Putamen (tissue), 1 donor: ENCODE data around the gene SYNGR2.

ENCODE experiments used
- DNase-seq: peaks from one replicate; pipeline ENCODE4 v3.0.0-alpha.2; 2016; ENCODE audit warnings: low spot score

SYNGR2 gene

DNA sequence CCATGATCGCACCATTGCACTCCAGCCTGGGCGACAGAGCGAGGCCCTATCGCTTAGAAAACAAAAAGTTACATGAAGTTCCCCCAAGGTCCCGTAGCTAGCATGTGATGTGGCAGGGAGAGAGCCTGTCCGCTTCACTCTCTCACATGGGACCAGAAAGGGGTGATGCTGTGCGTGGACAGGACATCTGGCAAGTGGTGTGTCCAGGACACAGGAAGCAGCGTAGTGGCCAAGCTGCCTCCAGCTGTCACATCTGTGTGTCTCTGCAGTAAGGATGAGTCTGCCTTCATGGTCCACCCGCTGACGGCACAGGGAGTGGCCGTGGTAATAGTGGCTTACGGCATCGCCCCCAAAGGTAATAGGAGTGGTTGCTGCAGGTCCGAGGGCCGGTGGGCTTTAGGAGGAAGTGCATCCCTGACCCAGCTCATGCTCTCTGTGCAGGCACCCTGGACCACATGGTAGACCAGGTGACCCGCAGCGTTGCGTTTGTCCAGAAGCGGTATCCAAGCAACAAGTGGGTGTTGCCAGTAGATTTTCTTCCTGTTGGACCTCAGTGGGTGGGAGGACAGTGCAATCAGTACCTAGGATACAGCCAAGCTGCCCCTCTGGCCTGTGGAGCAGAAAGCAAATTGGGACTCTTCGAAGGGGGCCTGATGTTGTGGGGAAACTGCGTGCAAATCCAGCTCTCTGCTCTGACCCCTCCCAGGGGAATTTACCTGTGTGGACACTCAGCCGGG is 36.2 kb downstream of the SYNGR2 start:
- DNase-seq, result no peak

- DNase-seq, result no peak
These were observed 36.9 kb downstream of the SYNGR2 start for GRCh38 chr17:78205124-78205775.

DNA sequence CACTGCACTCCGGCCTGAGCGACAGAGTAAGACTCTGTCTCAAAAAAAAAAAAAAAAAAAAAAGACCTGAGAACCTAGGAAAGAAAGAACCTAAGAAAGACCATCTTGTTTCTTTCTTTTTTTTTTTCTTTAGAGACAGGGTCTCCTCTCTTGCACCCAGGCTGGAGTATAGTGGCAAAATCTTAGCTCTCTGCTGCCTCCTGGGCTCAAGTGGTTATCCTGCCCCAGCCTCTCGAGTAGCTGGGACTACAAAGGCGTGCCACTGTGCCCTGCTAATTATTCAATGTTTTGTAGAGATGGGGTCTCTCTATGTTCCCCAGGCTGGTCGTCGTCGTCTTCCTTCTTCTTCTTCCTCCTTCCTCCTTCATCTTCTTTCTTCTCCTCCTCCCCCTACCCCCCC is 37.9 kb downstream of the SYNGR2 start:
- DNase-seq, result no peak

DNA sequence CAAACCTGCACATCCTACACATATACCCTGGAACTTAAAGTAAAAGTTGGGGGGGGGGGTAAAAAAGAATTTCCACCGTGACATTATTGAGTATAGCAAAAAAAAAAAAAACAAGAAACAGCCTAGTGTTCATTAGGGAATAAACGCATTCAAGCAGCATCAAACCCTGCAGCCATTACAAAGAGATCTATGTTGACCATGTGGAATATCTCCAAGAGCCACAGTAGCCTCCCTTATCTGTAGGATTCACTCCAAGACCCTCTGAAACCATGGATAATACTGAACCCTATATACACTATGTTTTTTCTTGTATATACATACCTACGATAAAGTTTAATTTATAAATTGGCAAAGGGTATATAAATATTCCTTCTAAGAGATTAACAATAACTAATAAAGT is 40.1 kb downstream of the SYNGR2 start:
- DNase-seq, result no peak

- no peak for DNase-seq
These were observed 41.7 kb downstream of the SYNGR2 start for GRCh38 chr17:78210111-78210510.

- DNase-seq, result no peak
These were observed 42.7 kb downstream of the SYNGR2 start for GRCh38 chr17:78211032-78211431.

- DNase-seq, result peak; percentile 83
These were observed 45.8 kb downstream of the SYNGR2 start, which contains the start of gene BIRC5 for GRCh38 chr17:78214016-78214705. Gene BIRC5 (plus strand): TSS chr17:78214253. CDS start chr17:78214317, 64 bp downstream.

DNA sequence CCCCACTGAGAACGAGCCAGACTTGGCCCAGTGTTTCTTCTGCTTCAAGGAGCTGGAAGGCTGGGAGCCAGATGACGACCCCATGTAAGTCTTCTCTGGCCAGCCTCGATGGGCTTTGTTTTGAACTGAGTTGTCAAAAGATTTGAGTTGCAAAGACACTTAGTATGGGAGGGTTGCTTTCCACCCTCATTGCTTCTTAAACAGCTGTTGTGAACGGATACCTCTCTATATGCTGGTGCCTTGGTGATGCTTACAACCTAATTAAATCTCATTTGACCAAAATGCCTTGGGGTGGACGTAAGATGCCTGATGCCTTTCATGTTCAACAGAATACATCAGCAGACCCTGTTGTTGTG is 46.3 kb downstream of the SYNGR2 start:
- no peak for DNase-seq

DNA sequence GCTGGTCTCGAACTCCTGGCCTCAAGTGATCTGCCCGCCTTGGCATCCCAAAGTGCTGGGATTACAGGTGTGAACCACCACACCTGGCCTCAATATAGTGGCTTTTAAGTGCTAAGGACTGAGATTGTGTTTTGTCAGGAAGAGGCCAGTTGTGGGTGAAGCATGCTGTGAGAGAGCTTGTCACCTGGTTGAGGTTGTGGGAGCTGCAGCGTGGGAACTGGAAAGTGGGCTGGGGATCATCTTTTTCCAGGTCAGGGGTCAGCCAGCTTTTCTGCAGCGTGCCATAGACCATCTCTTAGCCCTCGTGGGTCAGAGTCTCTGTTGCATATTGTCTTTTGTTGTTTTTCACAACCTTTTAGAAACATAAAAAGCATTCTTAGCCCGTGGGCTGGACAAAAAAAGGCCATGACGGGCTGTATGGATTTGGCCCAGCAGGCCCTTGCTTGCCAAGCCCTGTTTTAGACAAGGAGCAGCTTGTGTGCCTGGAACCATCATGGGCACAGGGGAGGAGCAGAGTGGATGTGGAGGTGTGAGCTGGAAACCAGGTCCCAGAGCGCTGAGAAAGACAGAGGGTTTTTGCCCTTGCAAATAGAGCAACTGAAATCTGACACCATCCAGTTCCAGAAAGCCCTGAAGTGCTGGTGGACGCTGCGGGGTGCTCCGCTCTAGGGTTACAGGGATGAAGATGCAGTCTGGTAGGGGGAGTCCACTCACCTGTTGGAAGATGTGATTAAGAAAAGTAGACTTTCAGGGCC is 51.2 kb downstream of the SYNGR2 start:
- DNase-seq, result no peak
